Measurements from ENCODE around the gene RSRC1.

- no peak for TF ChIP-seq CTCF (IDR thresholded peaks at IDR 0.05)
- TF ChIP-seq POLR2A (IDR thresholded peaks at IDR 0.05) = no peak
These were observed 15.4 kb upstream of the RSRC1 start for GRCh38 chr3:158094235-158095110.

Data from esophagus squamous epithelium (tissue), 4 donors.